H1 (cell line): ENCODE results near the gene SLC6A12. TPM values are rescaled to one million over a fixed set of nuclear protein-coding genes. Genes with fewer than 3 reads are reported as not detected.

Source experiments
- CTCF ChIA-PET: fragments of 300-600 bp; sonication (Branson Sonifier 250); formaldehyde crosslinking; loops from one replicate; lab custom pipeline; 2021; ENCODE audit not compliant: partially characterized antibody; lab: Charles Lee
- POLR2A ChIA-PET: fragments of 300-600 bp; sonication (Branson Sonifier 250); formaldehyde crosslinking; loops from one replicate; lab custom pipeline; 2021; ENCODE audit warnings: inconsistent platforms; ENCODE audit not compliant: partially characterized antibody; lab: Charles Lee
- DNase-seq, 2 experiments: peaks; one replicate each; pipeline versions ENCODE4 v3.0.0 to v3.0.0-alpha.2; 2010 to 2022; ENCODE audit warnings: low spot score in 2 of 2, low read depth in 1 of 2, mixed read lengths in 1 of 2
- FAIRE-seq: peaks from 2 replicates; lab custom pipeline; 2011; peaks lifted over from hg19 to GRCh38; lab: Jason Lieb, UNC
- H2AFZ ChIP-seq: 2 replicates; pipeline ENCODE4 v1.8.1; 2012; ENCODE audit warnings: low read length, inconsistent platforms
- H2AK5ac ChIP-seq: 2 replicates; pipeline ENCODE4 v1.6.1; 2013; ENCODE audit warnings: low read depth, low read length
- H2BK120ac ChIP-seq: replicated peaks from 2 replicates; pipeline ENCODE3; 2013; ENCODE audit warnings: low read depth, low read length, inconsistent platforms
- H2BK12ac ChIP-seq: 2 replicates; pipeline ENCODE4 v1.6.1; 2013; ENCODE audit warnings: low read depth, low read length
- H2BK15ac ChIP-seq: 2 replicates; pipeline ENCODE4 v1.6.1; 2013; ENCODE audit warnings: low read length
- H2BK20ac ChIP-seq: 2 replicates; pipeline ENCODE4 v1.6.1; 2013; ENCODE audit warnings: low read length
- H2BK5ac ChIP-seq: 2 replicates; pipeline ENCODE4 v1.6.1; 2013; ENCODE audit warnings: low read depth, low read length
- H3K14ac ChIP-seq: 2 replicates; pipeline ENCODE4 v1.6.1; 2013; ENCODE audit warnings: inconsistent platforms; ENCODE audit not compliant: insufficient read length
- H3K18ac ChIP-seq: 2 replicates; pipeline ENCODE4 v1.6.1; 2013; ENCODE audit warnings: low read length; ENCODE audit errors: extremely low read depth
- H3K23ac ChIP-seq: 2 replicates; pipeline ENCODE4 v1.6.1; 2013; ENCODE audit warnings: inconsistent platforms; ENCODE audit not compliant: insufficient read length
- H3K23me2 ChIP-seq: 2 replicates; pipeline ENCODE4 v1.6.1; 2013; ENCODE audit warnings: low read depth, low read length
- H3K27ac ChIP-seq: 2 replicates; pipeline ENCODE4 v1.6.1; 2011; ENCODE audit warnings: low read depth, low read length, inconsistent platforms
- H3K27me3 ChIP-seq, 4 experiments: replicated peaks in 1 of 4; 1 replicate in 1 of 4; 2 replicates in 3 of 4; pipeline versions ENCODE4 v1.6.1 to v1.8.1; 2011 to 2013; ENCODE audit warnings: low read length in 3 of 4, mild to moderate bottlenecking in 3 of 4, inconsistent platforms in 2 of 4, mixed read lengths in 2 of 4, moderate library complexity in 1 of 4; ENCODE audit not compliant: control insufficient read depth in 3 of 4, insufficient read depth in 3 of 4; ENCODE audit errors: extremely low read depth in 1 of 4
- H3K36me3 ChIP-seq, 4 experiments: 2 replicates each; pipeline versions ENCODE4 v1.6.1 to v1.8.1; 2011 to 2013; ENCODE audit warnings: mild to moderate bottlenecking in 4 of 4, low read length in 3 of 4, moderate library complexity in 2 of 4, control low read depth in 1 of 4, inconsistent platforms in 1 of 4; ENCODE audit not compliant: insufficient read depth in 4 of 4, control insufficient read depth in 2 of 4
- H3K4ac ChIP-seq: replicated peaks from 2 replicates; pipeline ENCODE3; 2013; ENCODE audit warnings: low read length, low read depth, mixed read lengths, inconsistent platforms; ENCODE audit not compliant: insufficient read length
- H3K4me1 ChIP-seq, 4 experiments: replicated peaks in 1 of 4; 1 replicate in 1 of 4; 2 replicates in 3 of 4; pipeline versions ENCODE4 v1.6.1 to v1.8.1; 2011 to 2013; ENCODE audit warnings: low read length in 3 of 4, inconsistent platforms in 2 of 4, mixed read lengths in 1 of 4; ENCODE audit not compliant: insufficient read depth in 4 of 4, control insufficient read depth in 3 of 4
- H3K4me2 ChIP-seq, 2 experiments: 2 replicates each; pipeline versions ENCODE4 v1.6.1 to v1.8.1; 2011 to 2013; ENCODE audit warnings: low read depth in 2 of 2, low read length in 2 of 2, control low read depth in 1 of 2, inconsistent platforms in 1 of 2, mild to moderate bottlenecking in 1 of 2; ENCODE audit not compliant: insufficient read depth in 1 of 2
- H3K4me3 ChIP-seq, 4 experiments: fragments of 200-600, 300-600 bp in 1 of 4; sonication (generic), shearing (Covaris generic), sonication (Bioruptor Twin) in 1 of 4; 2 replicates each; pipeline versions ENCODE4 v1.5.1 to v1.8.1; 2011 to 2016; ENCODE audit warnings: low read length in 4 of 4, low read depth in 3 of 4, control low read depth in 2 of 4, inconsistent platforms in 2 of 4, mild to moderate bottlenecking in 2 of 4, mixed read lengths in 1 of 4, moderate library complexity in 1 of 4; ENCODE audit not compliant: insufficient read depth in 2 of 4; ENCODE audit errors: extremely low read depth in 1 of 4
- H3K56ac ChIP-seq: replicated peaks from 2 replicates; pipeline ENCODE3; 2013; ENCODE audit warnings: low read depth, mild to moderate bottlenecking, mixed read lengths, low read length, inconsistent platforms; ENCODE audit not compliant: insufficient read length
- H3K79me1 ChIP-seq: 2 replicates; pipeline ENCODE4 v1.6.1; 2013; ENCODE audit warnings: low read depth, low read length, control low read depth
- H3K79me2 ChIP-seq, 2 experiments: 2 replicates each; pipeline versions ENCODE4 v1.6.1 to v1.8.1; 2012 to 2013; ENCODE audit warnings: low read length in 2 of 2, mild to moderate bottlenecking in 2 of 2, inconsistent platforms in 1 of 2; ENCODE audit not compliant: insufficient read depth in 2 of 2, control insufficient read depth in 1 of 2
- H3K9ac ChIP-seq, 4 experiments: replicated peaks in 1 of 4; 1 replicate in 1 of 4; 2 replicates in 3 of 4; pipeline versions ENCODE4 v1.6.1 to v1.8.1; 2011 to 2013; ENCODE audit warnings: low read depth in 3 of 4, low read length in 3 of 4, control low read depth in 2 of 4, mild to moderate bottlenecking in 2 of 4, moderate library complexity in 2 of 4, inconsistent platforms in 1 of 4; ENCODE audit errors: extremely low read depth in 1 of 4
- H3K9me3 ChIP-seq, 2 experiments: 2 replicates each; pipeline versions ENCODE4 v1.6.1 to v1.8.1; 2012 to 2013; ENCODE audit warnings: mild to moderate bottlenecking in 2 of 2, moderate library complexity in 2 of 2, control low read depth in 1 of 2, inconsistent platforms in 1 of 2, low read depth in 1 of 2, low read length in 1 of 2, mixed read lengths in 1 of 2; ENCODE audit not compliant: insufficient read depth in 2 of 2
- H4K20me1 ChIP-seq, 2 experiments: replicated peaks in 1 of 2; 2 replicates each; pipeline versions ENCODE3 to v1.8.1; 2011 to 2013; ENCODE audit warnings: inconsistent platforms in 2 of 2, low read length in 2 of 2, mild to moderate bottlenecking in 1 of 2; ENCODE audit not compliant: insufficient read depth in 2 of 2, control insufficient read depth in 1 of 2
- H4K5ac ChIP-seq: 2 replicates; pipeline ENCODE4 v1.6.1; 2013; ENCODE audit warnings: low read length, low read depth, mixed read lengths, inconsistent platforms; ENCODE audit not compliant: insufficient read length
- H4K8ac ChIP-seq: 2 replicates; pipeline ENCODE4 v1.8.0; 2013; ENCODE audit warnings: mild to moderate bottlenecking, moderate library complexity, low read length, inconsistent platforms; ENCODE audit not compliant: insufficient read depth; ENCODE audit errors: extremely low read depth
- H4K91ac ChIP-seq: replicated peaks from 2 replicates; pipeline ENCODE3; 2013; ENCODE audit warnings: low read length, mixed read lengths, inconsistent platforms; ENCODE audit not compliant: insufficient read length
- GTF2F1 ChIP-seq: IDR thresholded peaks from 2 replicates; pipeline ENCODE4 v1.6.1; 2012; ENCODE audit warnings: low read depth, low read length, improper control_type of control experiment, borderline replicate concordance
- NANOG ChIP-seq: IDR thresholded peaks from 2 replicates; pipeline ENCODE4 v1.6.1; 2011; ENCODE audit warnings: low read length, low read depth, mild to moderate bottlenecking, inconsistent platforms; ENCODE audit not compliant: insufficient read depth, poor library complexity, severe bottlenecking
- POLR2A ChIP-seq, 2 experiments: IDR thresholded peaks; 1 replicate in 1 of 2; 2 replicates in 1 of 2; pipeline ENCODE4 v1.6.1; 2011; ENCODE audit warnings: low read depth in 2 of 2, low read length in 2 of 2, mild to moderate bottlenecking in 2 of 2; ENCODE audit errors: control extremely low read depth in 1 of 2
- POLR2AphosphoS5 ChIP-seq: IDR thresholded peaks from 2 replicates; pipeline ENCODE4 v1.6.1; 2011; ENCODE audit warnings: low read depth, low read length
- SIRT6 ChIP-seq: IDR thresholded peaks from one replicate; pipeline ENCODE4 v1.7.1; 2012; ENCODE audit warnings: low read length, inconsistent platforms
- SRF ChIP-seq: IDR thresholded peaks from 2 replicates; pipeline ENCODE4 v1.6.1; 2011; ENCODE audit warnings: mild to moderate bottlenecking, low read depth, low read length, moderate library complexity
- TEAD4 ChIP-seq: IDR thresholded peaks from 2 replicates; pipeline ENCODE4 v1.6.1; 2012; ENCODE audit warnings: low read depth, low read length, inconsistent platforms, mixed read lengths
- YY1 ChIP-seq: IDR thresholded peaks from 2 replicates; pipeline ENCODE4 v1.6.1; 2011; ENCODE audit warnings: low read depth, mild to moderate bottlenecking, low read length
- ZNF274 ChIP-seq: IDR thresholded peaks from 2 replicates; pipeline ENCODE4 v1.7.0; 2012; ENCODE audit warnings: low read length, borderline replicate concordance; ENCODE audit errors: extremely low read depth
- WGBS, 2 experiments: shearing (Covaris generic) in 1 of 2; methylation state at CpG; one replicate each; pipeline versions ENCODE4 v1.1.6 to v1.1.7; 2013 to 2015; ENCODE audit warnings: low lambda C conversion rate in 2 of 2, mixed read lengths in 2 of 2, inconsistent platforms in 1 of 2, low coverage in 1 of 2, missing lambda C conversion rate in 1 of 2; ENCODE audit not compliant: insufficient replicate concordance in 2 of 2, insufficient coverage in 1 of 2, insufficient read length in 1 of 2; ENCODE audit errors: extremely low coverage in 1 of 2, missing lambda C conversion rate in 1 of 2; 5-methylcytosine and 5-hydroxymethylcytosine counted together
- polyA plus RNA-seq, 7 experiments: library from polyadenylated mRNA; depleted of rRNA in 3 of 7; stranded (reverse) in 5 of 7; unstranded in 2 of 7; fragments of >200 nt in 5 of 7; fragments of 200-250 nt in 2 of 7; gene quantifications; 1 replicate in 5 of 7; 2 replicates in 1 of 7; 4 replicates in 1 of 7; pipeline versions ENCODE4 v1.2.1 to v1.2.3, GENCODE V29; 2011 to 2013; ENCODE audit warnings: missing spikeins in 2 of 7, mixed read lengths in 2 of 7
- total RNA-seq: library from RNA; stranded (reverse); fragmentation: NEBNext Ultra II Directional; extraction: Animal tissue kit (Norgen Biotek cat#: 25700); gene quantifications from 2 replicates; pipeline ENCODE4 v1.2.1, GENCODE V29; 2021
- TF ChIP-seq, protein P1 (sequence below), 3 experiments: IDR thresholded peaks; 1 replicate in 2 of 3; 2 replicates in 1 of 3; pipeline versions ENCODE4 v1.5.1 to v1.6.1; 2011; ENCODE audit warnings: low read length in 3 of 3, mild to moderate bottlenecking in 3 of 3, inconsistent platforms in 2 of 3, low read depth in 1 of 3, moderate library complexity in 1 of 3; ENCODE audit not compliant: insufficient read depth in 1 of 3; ENCODE audit errors: control extremely low read depth in 1 of 3

Gene SLC6A12
- total and polyA plus RNA-seq, 2 of the 8 experiments (the other 6 are each of a cell fraction or from before 2014, with no cell fraction given), result 0.70 to 1.1 TPM

DNA sequence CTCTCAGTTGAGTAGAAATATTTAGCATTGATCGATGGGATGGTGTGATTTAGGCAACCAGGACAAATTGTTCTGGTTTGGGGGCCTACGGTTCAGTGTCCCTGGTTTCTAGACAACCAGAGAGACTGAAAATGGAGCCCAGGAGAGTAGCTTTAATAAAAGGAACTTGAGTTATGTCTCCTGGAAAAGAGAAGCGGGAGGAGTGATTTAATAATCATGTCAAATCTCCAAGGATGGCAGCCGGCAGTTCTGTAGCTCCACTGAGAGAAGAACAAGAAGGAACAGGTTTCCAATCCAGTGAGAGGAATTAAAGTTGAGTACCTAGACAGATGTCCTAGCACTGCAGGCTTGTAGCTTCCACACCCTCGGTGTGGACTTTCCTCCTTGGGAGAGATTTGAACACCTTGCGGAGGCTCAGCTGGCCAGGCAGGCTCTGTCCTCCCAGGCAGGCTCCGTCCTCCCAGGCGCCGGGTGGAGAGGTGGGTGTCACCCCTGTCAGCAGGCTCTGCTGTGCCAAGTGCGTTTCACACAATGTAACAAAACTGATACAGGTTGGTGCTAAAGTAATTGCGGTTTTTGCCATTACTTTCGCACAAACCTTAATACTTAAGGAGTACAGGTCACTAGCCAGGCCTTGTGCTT lies 45.9 kb downstream of the SLC6A12 start:
- Histone ChIP-seq H3K79me2 (no peaks in the 10 kb centered on the region), H3K36me3 (no peaks in the 10 kb centered on the region), H3K23ac (no peak overlapping the region), H3K27ac (no peak overlapping the region), H3K79me1 (no peaks in the 10 kb centered on the region), H3K23me2 (no peaks in the 10 kb centered on the region), H2AFZ (no peak overlapping the region), H3K56ac (no peak overlapping the region), H2BK20ac (peak overlapping the region; percentile 43; the same call in 1 of the 2 replicates), H3K4me3 (no peak overlapping the region), H2BK15ac (peak overlapping the region; percentile 53; the same call in 1 of the 2 replicates), H2BK5ac (peak overlapping the region; percentile 81; the same call in 1 of the 2 replicates), H3K9me3 (no peaks in the 10 kb centered on the region), H3K18ac (peak overlapping the region; percentile 62; the same call in 1 of the 2 replicates), H3K27me3 (peaks cover 0 to 3% (median 2%) of the 10 kb centered on the region in 4 experiments; a peak in 2 of 7 replicates), H2AK5ac (peak overlapping the region; percentile 47; the same call in 1 of the 2 replicates), H4K8ac (no peak overlapping the region; the same call in 1 of the 2 replicates), H2BK120ac (no peak overlapping the region), H4K91ac (no peak overlapping the region), H3K9ac (no peak overlapping the region), H3K4me1 (peaks cover 3 to 29% (median 21%) of the 10 kb centered on the region in 4 experiments), H3K4ac (peak overlapping the region; percentile 42), H3K4me2 (no peak overlapping the region), H4K5ac (no peak overlapping the region), H2BK12ac (peak overlapping the region; percentile 95; the same call in 1 of the 2 replicates), H4K20me1 (no peaks in the 10 kb centered on the region), H3K14ac (no peak overlapping the region)
- FAIRE-seq (no peak), DNase-seq (no peak)
- CTCF ChIA-PET, result interaction anchor here (1.0 to 6.6 kb wide), 5 partner anchors 12 to 52 kb away, joined by 3 to 63 read pairs (median 36); no protein-coding TSS in a partner anchor
- 91% methylated on average over 12 of the region's 12 CpGs; no CpG with 5 or more reads in 1 of the 2 experiments for WGBS, 2 experiments
- POLR2A ChIA-PET, result interaction anchor here (0.9 kb wide), 1 partner anchor 18 kb away, joined by 3 read pairs; no protein-coding TSS in a partner anchor
- TF ChIP-seq POLR2AphosphoS5, result no peak
- TF ChIP-seq SRF, result no peak
- no peak for TF ChIP-seq NANOG
- no peak for TF ChIP-seq ZNF274
- TF ChIP-seq TEAD4, result no peak
- TF ChIP-seq SIRT6, result no peak
- no peak for TF ChIP-seq POLR2A (IDR thresholded peaks at IDR 0.05; ENCODE audit: control extremely low read depth in 1 of 2, low read depth in 2 of 2, low read length in 2 of 2)
- TF ChIP-seq YY1, result no peak
- TF ChIP-seq, protein P1, sequence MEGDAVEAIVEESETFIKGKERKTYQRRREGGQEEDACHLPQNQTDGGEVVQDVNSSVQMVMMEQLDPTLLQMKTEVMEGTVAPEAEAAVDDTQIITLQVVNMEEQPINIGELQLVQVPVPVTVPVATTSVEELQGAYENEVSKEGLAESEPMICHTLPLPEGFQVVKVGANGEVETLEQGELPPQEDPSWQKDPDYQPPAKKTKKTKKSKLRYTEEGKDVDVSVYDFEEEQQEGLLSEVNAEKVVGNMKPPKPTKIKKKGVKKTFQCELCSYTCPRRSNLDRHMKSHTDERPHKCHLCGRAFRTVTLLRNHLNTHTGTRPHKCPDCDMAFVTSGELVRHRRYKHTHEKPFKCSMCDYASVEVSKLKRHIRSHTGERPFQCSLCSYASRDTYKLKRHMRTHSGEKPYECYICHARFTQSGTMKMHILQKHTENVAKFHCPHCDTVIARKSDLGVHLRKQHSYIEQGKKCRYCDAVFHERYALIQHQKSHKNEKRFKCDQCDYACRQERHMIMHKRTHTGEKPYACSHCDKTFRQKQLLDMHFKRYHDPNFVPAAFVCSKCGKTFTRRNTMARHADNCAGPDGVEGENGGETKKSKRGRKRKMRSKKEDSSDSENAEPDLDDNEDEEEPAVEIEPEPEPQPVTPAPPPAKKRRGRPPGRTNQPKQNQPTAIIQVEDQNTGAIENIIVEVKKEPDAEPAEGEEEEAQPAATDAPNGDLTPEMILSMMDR (IDR thresholded peaks at IDR 0.05; ENCODE audit: control extremely low read depth in 1 of 3, insufficient read depth in 1 of 3, low read depth in 1 of 3, low read length in 3 of 3), result no peak
- no peak for TF ChIP-seq GTF2F1
